Measurements from ENCODE around the gene TXNDC5.

DNA sequence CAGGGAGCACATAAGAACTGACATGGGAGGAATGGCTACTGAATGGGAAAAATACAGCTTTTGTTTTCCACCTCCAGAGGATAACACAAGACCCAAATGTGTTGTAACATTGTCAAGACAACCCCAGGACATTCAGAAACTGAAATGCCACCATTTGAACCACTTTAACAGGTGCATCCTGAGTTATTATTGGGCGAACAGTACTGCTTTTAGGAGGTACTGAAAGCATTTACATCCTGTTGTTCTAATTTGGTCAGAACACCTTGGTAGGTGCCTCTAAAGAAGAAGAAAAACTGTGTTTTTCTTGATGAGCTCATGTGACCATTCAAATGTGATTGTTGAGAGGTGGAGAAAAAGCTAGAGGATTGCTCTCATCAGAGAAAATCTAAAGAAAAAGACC lies 6.4 kb upstream of the TXNDC5 start:
- TF ChIP-seq, protein P1, sequence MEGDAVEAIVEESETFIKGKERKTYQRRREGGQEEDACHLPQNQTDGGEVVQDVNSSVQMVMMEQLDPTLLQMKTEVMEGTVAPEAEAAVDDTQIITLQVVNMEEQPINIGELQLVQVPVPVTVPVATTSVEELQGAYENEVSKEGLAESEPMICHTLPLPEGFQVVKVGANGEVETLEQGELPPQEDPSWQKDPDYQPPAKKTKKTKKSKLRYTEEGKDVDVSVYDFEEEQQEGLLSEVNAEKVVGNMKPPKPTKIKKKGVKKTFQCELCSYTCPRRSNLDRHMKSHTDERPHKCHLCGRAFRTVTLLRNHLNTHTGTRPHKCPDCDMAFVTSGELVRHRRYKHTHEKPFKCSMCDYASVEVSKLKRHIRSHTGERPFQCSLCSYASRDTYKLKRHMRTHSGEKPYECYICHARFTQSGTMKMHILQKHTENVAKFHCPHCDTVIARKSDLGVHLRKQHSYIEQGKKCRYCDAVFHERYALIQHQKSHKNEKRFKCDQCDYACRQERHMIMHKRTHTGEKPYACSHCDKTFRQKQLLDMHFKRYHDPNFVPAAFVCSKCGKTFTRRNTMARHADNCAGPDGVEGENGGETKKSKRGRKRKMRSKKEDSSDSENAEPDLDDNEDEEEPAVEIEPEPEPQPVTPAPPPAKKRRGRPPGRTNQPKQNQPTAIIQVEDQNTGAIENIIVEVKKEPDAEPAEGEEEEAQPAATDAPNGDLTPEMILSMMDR (conservative IDR thresholded peaks at IDR 0.05; ENCODE audit: low read length), result no peak
- no peak for TF ChIP-seq EZH2phosphoT487 (IDR thresholded peaks at IDR 0.05; ENCODE audit: borderline replicate concordance, low read depth, low read length)

Data from OCI-LY7 (cell line).